GM21367 (cell line): ENCODE results near the gene VKORC1.
A peak's percentile ranks its signal among the peaks of the same experiment; 100 is the strongest.
"Not testable (repeated sequence)": the region's sequence is repeated elsewhere in the genome, so short reads cannot be mapped to it uniquely, and the experiment has no call there.

Source experiments
- ATAC-seq: cut with Tn5 transposase; IDR thresholded peaks from one replicate; pipeline ENCODE4 v1.9.1; 2021; ENCODE audit not compliant: unreplicated experiment

VKORC1 gene

DNA sequence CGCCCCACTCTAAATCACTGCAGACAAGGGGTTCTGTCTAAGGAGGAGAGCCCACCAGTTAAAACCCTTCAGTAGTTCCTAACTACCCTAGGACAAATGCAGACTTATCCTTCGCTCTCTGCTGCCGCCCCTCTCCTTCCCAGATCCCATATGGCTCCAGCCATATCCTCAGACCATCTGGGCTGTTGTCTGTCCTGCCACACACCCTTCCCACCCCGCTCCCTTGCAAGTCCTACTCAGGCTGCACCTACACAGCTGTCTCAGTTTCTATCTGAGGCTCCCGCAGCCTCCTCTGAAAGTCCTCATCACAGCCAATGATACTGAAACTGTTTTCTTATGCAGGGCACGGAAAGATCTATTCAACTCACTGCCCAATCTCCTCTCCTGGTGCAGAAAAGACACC, 12.9 kb upstream of the VKORC1 start:
- peak; percentile 40 for ATAC-seq

- no peak for ATAC-seq
Measured at GRCh38 chr16:31106509-31107464, 12.2 kb upstream of the VKORC1 start.

DNA sequence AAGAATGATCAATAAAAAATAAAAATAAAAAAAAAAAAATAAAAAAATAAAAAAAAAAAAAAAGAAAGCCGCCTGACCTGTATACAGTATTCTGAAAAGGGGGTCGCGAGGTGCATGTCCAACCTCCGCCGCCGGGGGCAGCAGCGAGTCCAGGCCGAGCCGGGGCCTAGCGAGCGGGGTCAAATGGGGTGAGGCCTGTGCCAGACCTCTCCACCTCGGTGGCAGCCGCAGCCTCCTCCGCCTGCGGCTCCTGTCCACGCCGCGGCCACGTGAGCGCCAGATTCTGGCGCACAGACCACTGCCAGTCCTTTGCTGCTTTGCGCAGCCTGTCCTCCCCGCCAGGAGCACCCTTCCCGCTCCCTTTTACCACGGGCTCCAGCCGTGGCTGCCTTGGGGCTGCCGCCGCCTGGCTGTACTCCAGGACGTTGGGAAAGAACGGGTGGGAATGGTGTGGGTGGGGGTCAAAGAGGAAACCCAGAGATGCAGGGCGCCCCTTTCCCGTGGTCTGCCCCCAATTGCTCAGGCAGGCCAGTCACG, 11.1 kb upstream of the VKORC1 start:
- ATAC-seq: no peak

- not testable (repeated sequence) for ATAC-seq
Measured at GRCh38 chr16:31100876-31101641, 6.5 kb upstream of the VKORC1 start.

DNA sequence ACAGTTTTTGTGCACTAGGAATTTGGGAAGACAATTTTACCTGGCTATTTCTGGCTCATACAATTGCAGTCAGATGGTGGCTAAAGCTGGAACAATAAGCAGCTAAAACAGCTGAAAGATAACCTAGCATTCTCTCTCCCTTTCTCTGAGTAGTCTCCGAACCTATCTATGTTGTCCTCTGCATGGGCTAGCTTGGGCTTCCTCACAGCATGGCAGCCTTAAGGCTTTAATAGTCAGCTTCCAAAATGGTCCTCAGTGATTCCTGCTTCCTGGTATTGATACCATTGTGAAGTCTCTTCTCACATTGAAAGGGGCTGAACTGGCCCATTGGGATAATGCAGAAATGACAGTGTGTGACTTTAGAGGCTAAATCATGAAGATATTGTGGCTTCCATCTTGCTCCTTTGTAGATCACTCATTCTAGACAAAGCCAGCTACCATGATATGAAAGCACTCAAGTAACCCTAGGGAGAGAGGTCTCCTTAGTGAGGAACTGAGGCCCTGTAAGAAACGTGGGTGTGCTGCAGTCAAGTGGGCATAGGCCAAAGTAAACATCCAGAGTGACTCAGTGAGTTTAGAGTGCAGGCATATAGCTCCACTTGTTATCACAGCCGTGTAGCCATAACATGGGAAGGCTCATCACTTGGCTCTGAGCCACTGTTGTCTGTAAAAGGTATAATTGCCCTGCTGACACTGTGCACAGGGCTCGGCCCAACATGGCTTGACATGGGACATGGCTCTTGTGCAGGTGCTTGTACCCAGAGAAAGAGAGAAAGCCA, 5.5 kb upstream of the VKORC1 start:
- ATAC-seq: no peak

GRCh38 chr16:31094088-31094423, 541 bp downstream of the VKORC1 start:
- ATAC-seq: no peak

DNA sequence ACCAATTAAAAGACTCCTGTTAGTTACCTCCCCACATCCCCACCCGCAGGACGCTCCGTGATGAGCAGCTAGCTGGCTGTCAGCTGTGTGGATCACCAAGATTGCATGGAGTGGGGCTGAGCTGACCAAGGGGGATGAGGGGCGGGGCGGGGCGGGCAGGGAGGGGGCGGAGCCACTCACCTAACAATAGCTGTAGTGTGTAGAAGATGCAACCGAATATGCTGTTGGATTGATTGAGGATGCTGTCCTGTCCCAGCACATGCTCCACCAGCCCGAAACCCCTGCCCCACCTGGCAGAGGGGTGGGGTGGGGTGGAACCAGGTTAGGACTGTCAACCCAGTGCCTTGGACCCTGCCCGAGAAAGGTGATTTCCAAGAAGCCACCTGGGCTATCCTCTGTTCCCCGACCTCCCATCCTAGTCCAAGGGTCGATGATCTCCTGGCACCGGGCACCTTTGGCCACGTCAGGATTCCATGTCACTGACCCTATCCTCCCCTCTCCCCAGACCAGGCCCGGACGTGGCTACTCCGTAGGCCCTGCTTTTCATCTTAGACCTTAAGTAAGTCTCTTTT, 1.4 kb downstream of the VKORC1 start:
- ATAC-seq: no peak

DNA sequence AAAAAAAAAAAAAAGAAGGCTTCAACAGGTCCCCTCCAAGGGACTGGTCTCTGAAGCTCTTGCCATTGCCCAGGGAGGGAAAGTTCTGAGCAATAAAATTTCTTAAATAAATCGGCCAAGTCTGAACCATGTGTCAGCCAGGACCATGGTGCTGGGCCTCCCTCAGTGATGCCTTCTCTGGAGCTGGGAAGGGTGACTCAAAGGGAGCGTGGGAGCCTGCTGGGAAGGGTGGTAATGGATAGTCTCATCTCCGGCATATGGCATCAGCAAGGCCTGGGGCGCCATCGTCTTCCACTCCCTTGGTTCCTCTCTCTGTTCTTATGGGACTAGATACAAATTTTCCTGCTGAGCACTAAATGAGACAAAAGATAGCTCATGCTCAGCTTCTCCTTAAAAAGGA, 2.3 kb downstream of the VKORC1 start:
- no peak for ATAC-seq

DNA sequence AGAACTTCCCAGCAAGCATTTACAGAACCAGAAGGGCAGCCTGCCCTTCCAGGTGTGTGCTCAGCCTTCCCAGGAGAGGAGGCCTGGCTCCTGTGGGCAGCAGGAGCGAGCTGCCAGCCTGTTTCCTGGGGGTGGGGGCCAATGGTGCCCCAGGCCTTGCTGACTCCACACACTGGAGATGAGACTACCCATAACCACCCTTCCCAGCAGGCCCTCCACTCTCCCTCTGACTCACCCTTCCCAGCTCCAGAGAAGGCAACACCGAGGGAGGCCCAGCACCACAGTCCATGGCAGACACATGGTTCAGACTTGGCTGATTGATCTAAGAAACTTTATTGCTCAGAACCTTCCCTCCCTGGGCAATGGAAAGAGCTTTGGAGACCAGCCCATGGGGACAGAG, 4.1 kb downstream of the VKORC1 start:
- no peak for ATAC-seq

DNA sequence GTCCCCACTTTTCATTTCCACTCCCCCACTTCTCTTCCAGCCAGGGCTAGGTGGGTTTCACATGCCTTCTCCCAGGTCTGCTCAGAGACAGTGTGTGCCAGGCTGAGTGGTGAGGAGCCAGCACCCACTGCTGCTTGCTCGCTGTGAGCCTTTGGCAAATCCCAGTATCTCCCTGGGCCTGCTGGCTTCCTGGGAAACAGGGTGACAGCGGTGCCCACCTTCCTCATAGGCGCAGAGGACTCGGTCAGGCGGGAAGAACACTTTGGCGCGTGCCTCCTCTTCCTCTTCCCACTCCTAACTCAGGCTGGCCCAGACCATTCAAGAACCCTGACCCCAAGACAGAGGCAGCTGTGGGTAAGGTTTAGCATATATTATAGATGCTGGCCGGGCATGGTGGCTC, 5.4 kb downstream of the VKORC1 start:
- ATAC-seq: no peak

DNA sequence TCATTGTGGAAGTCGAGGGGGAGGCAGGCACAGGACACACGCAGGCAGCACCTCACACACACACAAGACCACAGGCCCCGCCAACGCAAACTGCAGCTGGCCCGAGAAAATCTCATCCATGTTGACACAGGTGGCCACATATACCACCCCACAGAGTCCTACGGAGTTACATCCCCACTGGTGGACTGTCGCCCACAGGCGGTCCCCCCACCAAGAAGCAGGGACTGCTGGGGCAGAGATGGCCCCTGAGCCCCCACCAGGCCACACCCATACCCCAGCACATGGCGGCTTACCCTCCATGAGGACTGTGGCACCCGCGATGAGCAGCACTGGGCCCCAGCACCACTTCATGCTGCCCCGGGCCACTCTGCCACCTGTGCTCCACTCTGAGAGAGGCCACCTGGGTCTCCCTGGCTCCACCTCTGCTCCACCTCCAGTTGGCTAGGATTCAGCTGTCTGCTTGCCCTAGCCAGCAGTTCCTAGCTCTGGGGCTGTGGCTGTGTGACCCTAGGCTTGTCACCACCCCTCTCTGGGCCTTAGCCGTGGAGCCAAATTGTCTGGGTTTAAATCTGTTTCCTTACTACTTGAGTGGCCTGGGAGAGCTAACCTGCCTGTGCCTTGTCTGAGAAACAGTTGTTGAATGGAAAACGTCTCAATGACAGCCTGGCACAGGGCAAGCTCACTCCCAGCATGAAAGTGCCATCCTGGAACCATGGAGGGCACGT, 6.0 kb downstream of the VKORC1 start, which contains the start of gene PRSS53:
PRSS53 (minus strand) TSS at position 485 of the 725 bp plus-strand sequence; CDS start at position 351, 134 bp downstream.
- no peak for ATAC-seq

- ATAC-seq: no peak
Measured at GRCh38 chr16:31087971-31088370, 6.6 kb downstream of the VKORC1 start.

- ATAC-seq: no peak
Measured at GRCh38 chr16:31087481-31087880, 7.1 kb downstream of the VKORC1 start.

DNA sequence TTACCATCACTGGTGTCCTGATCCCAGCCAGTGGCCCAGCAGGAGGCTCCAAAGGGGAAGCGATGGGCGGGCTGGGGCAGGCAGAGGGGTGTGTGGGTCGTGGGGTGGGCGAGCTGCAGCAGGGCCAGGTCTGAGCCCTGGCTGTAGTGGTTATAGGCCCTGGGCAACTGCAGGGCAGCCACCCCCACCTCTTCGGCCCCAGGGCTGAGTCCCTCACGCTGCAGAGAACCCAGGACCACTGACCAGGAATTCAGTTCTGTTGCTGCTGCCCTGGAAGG, 8.0 kb downstream of the VKORC1 start:
- no peak for ATAC-seq

DNA sequence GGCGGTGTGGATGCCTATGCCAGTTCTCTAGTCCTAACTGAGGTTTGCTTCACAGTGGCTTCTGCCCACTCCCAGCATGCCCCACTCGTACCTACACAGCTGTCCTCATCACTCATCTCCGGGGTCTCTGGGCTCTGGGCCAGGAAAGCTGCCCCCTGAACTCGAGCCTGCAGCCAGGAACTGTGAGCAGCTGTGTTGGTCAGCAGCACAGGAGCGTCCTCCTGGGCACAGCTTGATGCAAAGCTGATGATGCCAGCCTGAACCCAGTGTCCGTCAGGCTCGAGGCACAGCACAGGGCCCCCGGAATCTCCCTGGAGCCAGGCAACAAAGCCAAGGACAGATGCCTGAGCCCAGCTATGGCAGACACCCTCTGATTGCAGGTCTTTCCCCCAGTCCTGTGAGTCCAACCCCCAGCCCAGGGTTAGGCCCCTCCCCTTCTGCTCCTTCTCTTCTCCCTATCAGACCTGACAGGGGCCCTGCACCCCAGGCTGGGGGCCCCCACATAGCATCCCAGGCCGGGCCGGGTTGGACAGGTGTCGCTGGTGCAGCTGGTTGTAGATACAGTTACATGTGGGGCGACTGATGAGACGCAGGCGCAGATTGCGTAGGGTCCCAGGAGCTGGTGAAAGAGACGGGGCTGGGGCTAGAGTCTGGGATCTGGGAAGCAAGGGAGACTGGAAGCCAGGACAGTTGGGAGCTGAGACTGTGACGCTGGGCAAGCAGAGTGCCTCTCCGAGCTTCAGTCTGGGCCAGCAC, 8.5 kb downstream of the VKORC1 start:
- no peak for ATAC-seq

- ATAC-seq: no peak
Measured at GRCh38 chr16:31085411-31085810, 9.2 kb downstream of the VKORC1 start.

GRCh38 chr16:31084584-31085302, 9.9 kb downstream of the VKORC1 start:
- ATAC-seq: no peak

- no peak for ATAC-seq
Measured at GRCh38 chr16:31083981-31084380, 10.6 kb downstream of the VKORC1 start.

- no peak for ATAC-seq
Measured at GRCh38 chr16:31083556-31083955, 11.0 kb downstream of the VKORC1 start.
